GM21515 (cell line): ENCODE results near the gene TYRO3.
"Not testable (repeated sequence)": the region's sequence is repeated elsewhere in the genome, so short reads cannot be mapped to it uniquely, and the experiment has no call there.

ENCODE experiments used
- ATAC-seq: cut with Tn5 transposase; IDR thresholded peaks from one replicate; pipeline ENCODE4 v1.9.1; 2021; ENCODE audit not compliant: unreplicated experiment

Gene TYRO3

DNA sequence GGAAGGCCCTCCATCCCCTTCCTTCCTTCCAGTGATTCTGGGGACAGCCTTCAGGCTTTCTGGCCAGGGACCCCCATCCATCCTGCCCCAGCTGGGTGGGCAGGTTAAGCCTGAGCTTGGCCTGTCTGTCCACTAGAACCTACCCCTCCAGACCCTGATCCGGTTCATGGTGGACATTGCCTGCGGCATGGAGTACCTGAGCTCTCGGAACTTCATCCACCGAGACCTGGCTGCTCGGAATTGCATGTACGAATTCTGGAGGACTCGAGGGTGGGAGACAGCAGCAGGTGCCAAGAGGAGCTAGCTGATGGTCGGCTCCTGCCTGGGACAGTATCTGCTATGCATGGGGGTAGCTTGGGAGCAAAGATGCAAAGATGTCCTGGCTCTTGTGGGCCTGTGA, 13.9 kb downstream of the TYRO3 start:
- no peak for ATAC-seq

DNA sequence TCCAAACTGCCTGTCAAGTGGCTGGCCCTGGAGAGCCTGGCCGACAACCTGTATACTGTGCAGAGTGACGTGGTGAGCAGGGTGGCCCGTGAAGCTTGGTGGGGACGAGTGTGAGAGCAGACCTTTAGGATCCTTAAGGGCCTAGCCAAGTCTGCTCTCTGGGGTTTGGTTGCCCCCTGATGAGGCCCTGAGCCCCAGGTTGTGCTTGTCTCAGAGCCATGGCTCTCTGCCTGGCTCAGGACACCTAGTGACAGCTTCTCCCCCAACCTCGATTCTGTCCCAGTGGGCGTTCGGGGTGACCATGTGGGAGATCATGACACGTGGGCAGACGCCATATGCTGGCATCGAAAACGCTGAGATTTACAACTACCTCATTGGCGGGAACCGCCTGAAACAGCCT, 14.4 kb downstream of the TYRO3 start:
- ATAC-seq: no peak

DNA sequence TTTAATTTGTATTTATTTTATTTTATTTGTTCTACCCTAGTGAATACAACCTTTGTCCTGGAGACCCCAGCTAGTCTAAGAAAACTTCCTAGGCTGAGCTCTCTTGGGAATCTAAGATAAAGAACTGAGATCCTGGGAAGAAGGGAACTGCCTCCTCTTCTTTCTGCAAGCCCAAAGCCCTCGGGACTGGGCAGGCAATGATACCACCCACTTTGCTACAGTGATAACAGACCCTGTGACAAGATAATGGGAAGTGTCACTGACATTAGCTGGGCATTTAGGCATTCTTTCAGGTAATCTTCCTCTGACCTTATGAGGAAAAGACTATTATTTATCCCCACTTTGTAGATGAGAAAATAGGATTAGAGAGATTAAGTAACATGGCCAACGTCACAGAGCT, 15.1 kb downstream of the TYRO3 start:
- ATAC-seq: no peak

DNA sequence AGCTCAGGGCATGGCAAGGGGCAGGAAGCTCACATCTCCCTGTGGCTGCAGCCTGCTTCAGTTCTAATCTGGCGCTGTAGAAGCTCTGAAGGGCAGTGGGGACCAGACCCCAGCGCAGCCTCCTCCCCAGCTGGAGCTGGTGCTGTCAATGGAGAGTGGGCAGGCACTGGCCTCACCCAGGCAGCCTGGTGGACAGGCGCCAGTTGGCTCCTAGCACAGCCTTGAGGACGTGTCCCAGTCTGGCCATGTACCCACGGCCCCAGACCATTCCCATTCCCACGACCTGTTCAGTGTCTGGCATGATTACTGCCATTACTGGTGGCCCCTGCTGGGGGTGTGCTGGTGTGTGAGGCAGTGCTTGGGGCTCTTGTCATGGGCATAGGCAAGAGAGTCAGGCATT, 16.3 kb downstream of the TYRO3 start:
- no peak for ATAC-seq

DNA sequence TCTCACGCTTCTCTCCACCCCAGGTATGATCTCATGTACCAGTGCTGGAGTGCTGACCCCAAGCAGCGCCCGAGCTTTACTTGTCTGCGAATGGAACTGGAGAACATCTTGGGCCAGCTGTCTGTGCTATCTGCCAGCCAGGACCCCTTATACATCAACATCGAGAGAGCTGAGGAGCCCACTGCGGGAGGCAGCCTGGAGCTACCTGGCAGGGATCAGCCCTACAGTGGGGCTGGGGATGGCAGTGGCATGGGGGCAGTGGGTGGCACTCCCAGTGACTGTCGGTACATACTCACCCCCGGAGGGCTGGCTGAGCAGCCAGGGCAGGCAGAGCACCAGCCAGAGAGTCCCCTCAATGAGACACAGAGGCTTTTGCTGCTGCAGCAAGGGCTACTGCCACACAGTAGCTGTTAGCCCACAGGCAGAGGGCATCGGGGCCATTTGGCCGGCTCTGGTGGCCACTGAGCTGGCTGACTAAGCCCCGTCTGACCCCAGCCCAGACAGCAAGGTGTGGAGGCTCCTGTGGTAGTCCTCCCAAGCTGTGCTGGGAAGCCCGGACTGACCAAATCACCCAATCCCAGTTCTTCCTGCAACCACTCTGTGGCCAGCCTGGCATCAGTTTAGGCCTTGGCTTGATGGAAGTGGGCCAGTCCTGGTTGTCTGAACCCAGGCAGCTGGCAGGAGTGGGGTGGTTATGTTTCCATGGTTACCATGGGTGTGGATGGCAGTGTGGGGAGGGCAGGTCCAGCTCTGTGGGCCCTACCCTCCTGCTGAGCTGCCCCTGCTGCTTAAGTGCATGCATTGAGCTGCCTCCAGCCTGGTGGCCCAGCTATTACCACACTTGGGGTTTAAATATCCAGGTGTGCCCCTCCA, 19.1 kb downstream of the TYRO3 start:
- no peak for ATAC-seq

DNA sequence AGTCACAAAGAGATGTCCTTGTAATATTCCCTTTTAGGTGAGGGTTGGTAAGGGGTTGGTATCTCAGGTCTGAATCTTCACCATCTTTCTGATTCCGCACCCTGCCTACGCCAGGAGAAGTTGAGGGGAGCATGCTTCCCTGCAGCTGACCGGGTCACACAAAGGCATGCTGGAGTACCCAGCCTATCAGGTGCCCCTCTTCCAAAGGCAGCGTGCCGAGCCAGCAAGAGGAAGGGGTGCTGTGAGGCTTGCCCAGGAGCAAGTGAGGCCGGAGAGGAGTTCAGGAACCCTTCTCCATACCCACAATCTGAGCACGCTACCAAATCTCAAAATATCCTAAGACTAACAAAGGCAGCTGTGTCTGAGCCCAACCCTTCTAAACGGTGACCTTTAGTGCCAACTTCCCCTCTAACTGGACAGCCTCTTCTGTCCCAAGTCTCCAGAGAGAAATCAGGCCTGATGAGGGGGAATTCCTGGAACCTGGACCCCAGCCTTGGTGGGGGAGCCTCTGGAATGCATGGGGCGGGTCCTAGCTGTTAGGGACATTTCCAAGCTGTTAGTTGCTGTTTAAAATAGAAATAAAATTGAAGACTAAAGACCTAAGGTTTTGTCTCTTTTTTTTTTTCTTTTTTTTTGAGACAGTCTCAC, 19.8 kb downstream of the TYRO3 start:
- no peak for ATAC-seq

DNA sequence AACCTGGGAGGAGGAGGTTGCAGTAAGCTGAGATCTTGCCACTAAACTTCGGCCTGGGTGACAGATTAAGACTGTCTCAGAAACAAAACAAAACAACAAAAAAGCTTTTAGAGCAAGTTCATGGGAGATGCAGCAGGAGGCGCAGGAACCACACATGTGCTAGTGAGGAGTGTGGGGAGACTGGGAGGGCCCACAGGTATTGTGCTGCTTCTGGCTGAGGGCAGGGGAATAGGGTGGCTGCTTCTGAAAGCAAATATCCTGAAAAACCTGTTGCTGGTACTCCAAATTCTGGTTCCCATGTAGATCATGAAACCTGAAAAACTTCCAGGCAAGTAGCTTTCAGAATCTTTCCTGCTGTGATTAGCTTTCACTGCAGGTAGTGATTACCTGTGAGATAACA, 22.1 kb downstream of the TYRO3 start:
- no peak for ATAC-seq

DNA sequence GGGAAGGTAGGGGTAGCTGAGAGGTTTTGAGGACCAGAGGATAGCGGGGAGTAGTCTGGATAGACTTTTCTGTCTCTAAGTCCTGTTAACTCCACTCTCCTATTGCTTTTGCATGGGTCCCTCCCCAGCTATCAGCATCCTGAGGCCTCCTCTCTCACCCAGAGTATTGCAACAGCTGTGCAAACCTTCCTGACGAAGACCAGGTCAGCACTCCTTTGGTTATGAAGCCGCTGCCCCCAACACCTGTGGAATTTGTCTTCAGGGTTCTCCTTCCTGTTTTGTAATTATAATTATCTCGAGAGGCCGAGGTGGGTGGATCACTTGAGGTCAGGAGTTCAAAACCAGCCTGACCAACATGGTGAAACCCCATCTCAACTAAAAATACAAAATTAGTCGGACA, 24.8 kb downstream of the TYRO3 start:
- no peak for ATAC-seq

DNA sequence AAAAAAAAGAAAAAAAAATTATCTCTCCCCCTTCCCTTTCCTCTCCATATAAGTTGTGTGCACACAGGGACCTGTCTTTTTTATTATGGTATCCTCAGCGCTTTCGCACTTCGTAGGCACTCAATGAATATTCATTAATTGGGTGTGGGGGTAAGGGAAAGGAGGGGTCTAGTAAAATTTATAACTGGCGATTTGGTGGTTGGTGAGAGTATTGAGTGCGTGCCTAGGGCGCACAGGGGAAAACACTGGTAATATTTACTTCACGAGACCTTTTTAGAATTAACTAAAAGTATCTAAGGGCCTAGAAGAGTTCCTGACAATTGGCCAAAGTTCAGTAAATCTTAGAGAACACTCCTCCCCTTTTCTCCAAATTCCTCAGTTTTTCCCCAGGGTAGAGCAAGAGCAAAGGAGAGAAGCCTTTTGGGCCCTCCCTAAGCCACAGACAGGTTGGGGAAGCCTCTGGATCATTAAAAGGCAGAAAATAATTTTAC, 25.7 kb downstream of the TYRO3 start:
- ATAC-seq: no peak

DNA sequence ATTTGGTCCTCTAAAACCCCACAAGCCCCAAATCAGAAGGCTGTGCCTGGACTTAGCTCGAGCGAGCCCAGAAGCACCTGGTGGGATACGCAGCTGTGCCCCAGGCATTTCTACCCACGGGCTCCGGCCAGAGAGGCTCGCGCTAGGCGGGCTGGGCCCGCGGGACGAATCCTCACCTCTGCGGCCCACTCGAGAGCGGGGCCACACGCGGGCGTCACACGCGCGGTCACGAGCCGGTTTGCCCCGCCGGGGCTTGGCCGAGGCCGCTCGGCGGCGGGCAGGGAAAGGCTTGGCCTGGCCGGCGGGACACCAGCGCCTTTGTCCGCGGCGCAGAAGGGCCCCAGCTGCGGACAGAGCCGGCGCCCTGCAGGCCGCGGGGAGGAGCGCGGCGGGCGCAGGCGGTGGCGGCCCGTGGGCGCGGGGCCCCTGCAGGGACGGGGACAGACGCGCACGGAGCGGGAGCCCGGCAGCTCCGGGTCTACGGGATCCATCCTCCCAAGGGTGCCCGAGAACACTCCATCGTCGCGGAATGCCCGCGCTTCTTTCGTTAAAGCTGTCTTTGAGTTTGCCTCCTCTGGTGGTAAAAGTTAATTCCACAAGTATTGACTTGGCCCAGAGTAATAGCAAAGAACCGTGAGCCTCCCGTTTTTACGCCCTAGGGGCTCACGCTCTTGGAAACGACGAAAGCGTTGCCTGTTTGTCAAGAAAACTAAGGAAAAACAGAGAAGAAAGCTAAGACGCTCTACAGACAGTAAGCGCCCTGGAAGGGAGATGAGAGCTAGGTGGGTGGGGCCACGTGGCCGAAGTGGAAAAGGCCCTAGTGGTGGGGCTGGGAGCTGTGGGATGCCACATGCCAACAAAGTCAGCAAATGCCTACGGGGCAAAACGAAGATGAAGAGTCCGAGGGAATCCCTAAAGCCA, 26.4 kb downstream of the TYRO3 start:
- no peak for ATAC-seq

DNA sequence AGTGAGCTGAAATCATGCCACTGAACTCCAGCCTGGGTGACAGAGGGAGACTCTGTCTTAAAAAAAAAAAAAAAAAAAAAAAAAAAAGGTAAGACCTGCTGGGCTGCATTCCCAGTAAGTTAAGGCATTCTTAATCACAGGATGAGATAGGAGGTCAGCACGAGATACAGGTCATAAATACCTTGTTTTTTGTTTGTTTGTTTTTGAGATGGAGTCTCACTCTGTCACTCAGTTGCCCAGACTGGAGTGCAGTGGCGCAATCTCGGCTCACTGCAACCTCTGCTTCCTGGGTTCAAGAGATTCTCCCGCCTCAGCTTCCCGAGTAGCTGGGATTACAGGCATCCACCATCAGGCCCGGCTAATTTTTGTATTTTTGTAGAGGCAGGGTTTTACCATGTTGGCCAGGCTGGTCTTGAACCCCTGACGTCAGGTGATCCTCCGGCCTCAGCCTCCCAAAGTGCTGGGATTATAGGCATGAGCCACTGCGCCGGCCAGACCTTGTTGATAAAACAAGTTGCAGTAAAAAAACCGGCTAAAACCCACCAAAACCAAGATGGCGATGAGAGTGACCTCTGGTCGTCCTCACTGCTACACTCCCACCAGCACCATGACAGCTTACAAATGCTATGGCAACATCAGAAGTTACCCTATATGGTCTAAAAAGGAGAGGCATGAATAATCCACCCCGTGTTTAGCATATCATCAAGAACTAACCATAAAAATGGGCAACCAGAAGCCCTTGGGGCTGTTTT, 27.7 kb downstream of the TYRO3 start:
- not testable (repeated sequence) for ATAC-seq

DNA sequence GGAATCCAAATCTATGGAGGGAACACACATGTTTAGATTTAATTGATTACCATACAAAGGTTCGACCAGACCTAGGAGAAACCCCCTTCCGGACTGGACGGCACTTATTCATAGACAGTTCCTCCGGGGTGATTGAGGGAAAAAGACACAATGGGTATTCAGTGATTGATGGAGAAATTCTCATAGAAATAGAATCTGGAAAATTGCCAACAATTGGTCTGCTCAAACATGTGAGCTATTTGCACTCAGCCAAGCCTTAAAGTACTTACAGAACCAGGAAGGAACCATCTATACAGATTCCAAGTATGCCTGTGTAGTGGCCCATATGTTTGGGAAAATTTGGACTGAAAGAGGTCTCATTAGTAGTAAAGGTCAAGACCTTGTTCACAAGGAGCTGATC, 30.0 kb downstream of the TYRO3 start:
- ATAC-seq: not testable (repeated sequence)

DNA sequence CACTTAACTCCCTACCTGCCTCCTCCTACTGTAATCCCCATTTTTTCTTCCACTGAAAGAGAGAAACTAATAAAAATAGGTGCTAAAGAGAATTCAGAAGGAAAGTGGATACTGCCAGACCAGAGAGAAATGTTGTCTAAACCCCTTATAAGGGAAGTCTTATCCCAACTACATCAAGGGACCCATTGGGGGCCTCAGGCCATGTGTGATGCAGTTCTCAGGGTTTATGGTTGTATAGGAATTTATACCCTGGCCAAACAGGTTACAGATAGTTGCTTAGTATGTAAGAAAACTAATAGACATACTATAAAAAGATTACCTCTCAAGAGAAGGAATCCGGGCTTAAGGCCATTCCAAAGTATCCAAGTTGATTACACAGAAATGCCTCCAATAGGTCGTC, 30.6 kb downstream of the TYRO3 start:
- ATAC-seq: not testable (repeated sequence)

DNA sequence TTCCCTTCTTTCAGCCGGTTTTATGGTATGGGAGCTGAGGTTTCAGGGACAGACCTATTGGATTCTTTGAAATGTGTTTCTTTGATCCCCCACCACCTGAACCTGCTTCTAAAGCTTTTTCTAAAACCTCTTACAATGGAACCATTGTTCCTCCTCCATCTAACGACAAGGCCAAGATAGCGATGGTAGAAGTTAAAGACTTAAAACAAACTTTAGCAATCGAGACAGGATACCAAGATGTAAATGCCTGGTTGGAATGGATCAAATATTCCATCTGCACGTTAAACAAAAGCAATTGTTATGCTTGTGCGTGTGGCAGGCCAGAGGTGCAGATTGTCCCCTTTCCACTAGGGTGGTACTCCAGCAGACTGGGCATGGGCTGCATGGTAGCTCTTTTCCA, 32.2 kb downstream of the TYRO3 start:
- not testable (repeated sequence) for ATAC-seq

DNA sequence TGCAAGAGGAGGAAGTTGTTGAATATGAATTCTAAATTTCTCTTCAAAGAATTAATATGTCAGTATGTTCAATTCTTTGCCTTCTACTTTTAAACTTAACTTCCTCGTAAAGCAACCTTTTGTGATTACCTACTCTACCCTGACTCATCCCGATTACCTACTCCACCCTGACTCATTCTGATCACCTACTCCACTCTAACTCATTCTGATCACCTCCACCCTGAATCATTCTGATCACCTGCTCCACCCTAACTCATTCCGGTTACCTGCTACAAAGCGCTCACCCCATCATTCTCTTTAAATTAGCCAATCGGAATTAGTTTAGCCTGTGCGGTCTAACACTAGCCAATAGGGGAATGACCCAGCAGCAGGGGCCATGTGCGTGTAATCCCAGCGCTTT, 33.7 kb downstream of the TYRO3 start:
- ATAC-seq: not testable (repeated sequence)

DNA sequence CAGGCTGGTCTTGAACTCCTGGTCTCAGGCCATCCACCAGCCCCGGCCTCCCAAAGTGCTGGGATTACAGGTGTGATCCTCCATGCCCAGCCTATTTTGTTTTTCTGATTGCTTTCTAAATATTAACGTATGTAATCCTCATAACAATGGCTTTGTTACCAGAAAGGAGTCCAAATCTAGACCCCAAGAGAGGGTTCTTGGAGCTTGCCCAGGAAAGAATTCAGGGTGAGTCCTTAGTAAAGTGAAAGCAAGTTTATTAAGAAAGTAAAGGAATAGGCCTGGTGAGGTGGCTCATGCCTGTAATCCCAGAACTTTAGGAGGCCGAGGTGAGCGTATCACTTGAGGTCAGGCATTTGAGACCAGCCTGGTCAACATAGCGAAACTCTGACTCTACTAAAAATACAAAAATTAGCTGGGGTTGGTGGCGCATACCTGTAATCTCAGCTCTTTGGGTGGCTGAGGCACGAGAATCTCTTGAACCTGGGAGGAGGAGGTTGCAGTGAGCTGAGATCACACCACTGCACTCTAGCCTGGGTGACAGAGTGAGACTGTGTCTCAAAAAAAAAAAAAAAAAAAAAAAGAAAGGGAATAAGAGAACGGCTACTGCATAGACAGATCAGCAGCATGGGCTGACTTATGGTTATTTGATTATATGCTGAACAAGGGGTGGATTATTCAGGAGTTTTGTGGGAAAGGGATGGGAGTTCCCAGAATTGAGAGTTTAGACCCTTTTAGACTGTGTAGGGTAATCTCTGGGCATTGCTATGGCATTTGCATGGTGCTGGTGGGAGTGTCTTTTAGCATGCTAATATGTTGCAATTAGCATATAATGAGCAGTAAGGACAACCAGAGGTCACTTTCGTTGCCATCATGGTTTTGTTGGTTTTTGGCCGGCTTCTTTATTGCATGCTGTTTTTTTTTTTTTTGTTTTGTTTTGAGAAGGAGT, 36.1 kb downstream of the TYRO3 start:
- ATAC-seq: no peak

DNA sequence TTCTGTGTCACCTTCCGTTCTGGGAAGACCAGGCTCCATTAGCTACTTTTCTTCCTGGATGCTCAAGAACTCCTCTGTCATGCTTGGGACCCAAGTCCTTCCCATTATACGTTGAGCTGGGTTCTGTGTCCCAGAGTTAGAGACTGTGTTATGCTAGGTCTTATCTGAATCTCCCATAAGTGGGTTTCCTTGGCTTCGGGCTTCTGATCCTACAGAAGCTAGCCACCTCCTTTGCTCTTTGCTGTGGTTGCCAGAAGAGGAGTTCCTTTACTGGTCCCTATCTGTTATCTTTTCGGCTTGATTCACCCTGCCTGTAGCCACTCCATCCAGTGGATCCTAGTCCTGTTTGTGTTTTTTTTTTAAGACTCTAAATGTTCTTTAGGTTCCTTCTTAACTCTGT, 38.0 kb downstream of the TYRO3 start:
- ATAC-seq: no peak

DNA sequence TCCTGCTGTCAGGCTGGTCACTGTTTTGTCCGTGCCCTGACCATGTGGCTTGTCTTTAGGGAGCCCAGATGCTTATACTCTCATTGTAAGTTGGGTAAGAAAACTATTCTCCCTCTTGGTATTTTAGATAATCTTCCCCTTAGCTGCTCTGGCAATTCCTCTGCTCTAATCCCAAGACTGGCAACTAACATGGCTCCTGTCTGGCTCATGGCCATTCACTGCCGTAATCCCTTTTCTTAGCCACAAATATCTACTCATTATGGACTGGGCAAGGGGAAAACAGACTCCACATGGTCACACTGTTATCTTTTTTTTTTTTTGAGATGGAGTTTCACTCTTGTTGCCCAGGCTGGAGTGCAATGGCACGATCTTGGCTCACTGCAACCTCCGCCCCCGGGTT, 38.8 kb downstream of the TYRO3 start:
- no peak for ATAC-seq

DNA sequence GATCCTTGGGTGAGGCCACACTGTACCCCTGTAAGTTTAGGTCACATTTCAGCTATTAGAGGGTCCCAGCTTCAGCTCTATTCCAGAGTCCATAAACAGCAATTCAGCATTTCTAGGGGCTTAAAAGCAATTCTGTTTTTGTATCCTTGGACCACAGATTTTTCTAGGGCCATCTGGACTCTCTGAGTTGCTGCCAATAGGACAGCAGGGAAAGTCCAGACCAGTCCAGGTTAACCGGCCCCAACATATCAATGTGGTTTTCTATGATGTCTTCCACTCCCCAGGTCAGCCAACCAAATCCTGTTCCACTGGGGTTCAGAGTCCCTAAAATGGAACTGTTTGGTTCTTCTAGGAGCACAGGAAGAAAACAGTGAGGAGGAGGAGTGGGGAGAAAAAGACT, 40.0 kb downstream of the TYRO3 start:
- no peak for ATAC-seq
